Measurements from ENCODE around the gene MRTFA.
"Not testable (repeated sequence)": the region's sequence is repeated elsewhere in the genome, so short reads cannot be mapped to it uniquely, and the experiment has no call there.

The MRTFA gene

DNA sequence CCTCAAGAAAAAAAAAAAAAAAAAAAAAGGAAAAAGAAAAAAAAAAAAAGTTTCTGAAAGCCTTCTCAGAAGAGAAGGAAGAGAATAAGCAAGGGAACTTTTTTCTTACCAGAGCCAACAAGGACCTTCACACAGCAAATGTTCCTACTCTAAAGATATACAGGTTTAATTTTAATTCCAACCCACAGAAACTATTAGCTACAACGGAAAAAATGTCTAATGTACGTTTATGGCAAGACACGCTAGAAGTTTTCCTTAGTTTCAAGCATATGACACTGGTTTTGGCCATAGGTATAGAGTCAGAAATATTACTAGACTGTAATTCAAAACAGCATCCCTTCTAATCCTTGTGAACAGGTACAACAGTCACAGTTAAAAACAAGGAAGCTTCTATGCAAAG is 120.1 kb downstream of the MRTFA start:
- no peak overlapping the region for H3K4me3 ChIP-seq (ENCODE audit: low read depth in 1 of 2, low read length in 2 of 2)
- no peak overlapping the region for H3K27ac ChIP-seq (ENCODE audit: low read length)
- H3K9me3 ChIP-seq (ENCODE audit: control insufficient read depth in 1 of 2, low read length in 2 of 2): no peaks in the 10 kb centered on the region
- H3K4me1 ChIP-seq (ENCODE audit: control insufficient read depth in 1 of 2, insufficient read depth in 2 of 2, low read length in 2 of 2): peaks cover 4 to 8% of the 10 kb centered on the region in 2 donors
- no peaks in the 10 kb centered on the region for H3K36me3 ChIP-seq (ENCODE audit: control insufficient read depth in 1 of 2, insufficient read depth in 2 of 2, low read length in 2 of 2)
- no peaks in the 10 kb centered on the region for H3K27me3 ChIP-seq (ENCODE audit: low read depth, low read length)

GRCh38 chr22:40512426-40513136 is 123.9 kb downstream of the MRTFA start:
- H3K4me3 ChIP-seq (ENCODE audit: low read depth in 1 of 2, low read length in 2 of 2): no peak overlapping the region
- no peaks in the 10 kb centered on the region for H3K27me3 ChIP-seq (ENCODE audit: low read depth, low read length)
- peaks cover 20 to 37% of the 10 kb centered on the region in 2 donors for H3K4me1 ChIP-seq (ENCODE audit: control insufficient read depth in 1 of 2, insufficient read depth in 2 of 2, low read length in 2 of 2)
- H3K36me3 ChIP-seq (ENCODE audit: control insufficient read depth in 1 of 2, insufficient read depth in 2 of 2, low read length in 2 of 2): no peaks in the 10 kb centered on the region
- peak overlapping the region; percentile 73 for H3K27ac ChIP-seq (ENCODE audit: low read length)
- H3K9me3 ChIP-seq (ENCODE audit: control insufficient read depth in 1 of 2, low read length in 2 of 2): no peaks in the 10 kb centered on the region

GRCh38 chr22:40511604-40512003 is 124.9 kb downstream of the MRTFA start:
- H3K27me3 ChIP-seq (ENCODE audit: low read depth, low read length): no peaks in the 10 kb centered on the region
- H3K9me3 ChIP-seq (ENCODE audit: control insufficient read depth in 1 of 2, low read length in 2 of 2): no peaks in the 10 kb centered on the region
- H3K4me1 ChIP-seq (ENCODE audit: control insufficient read depth in 1 of 2, insufficient read depth in 2 of 2, low read length in 2 of 2): peaks cover 20 to 37% of the 10 kb centered on the region in 2 donors
- peak overlapping the region; percentile 73 for H3K27ac ChIP-seq (ENCODE audit: low read length)
- no peaks in the 10 kb centered on the region for H3K36me3 ChIP-seq (ENCODE audit: control insufficient read depth in 1 of 2, insufficient read depth in 2 of 2, low read length in 2 of 2)
- no peak overlapping the region for H3K4me3 ChIP-seq (ENCODE audit: low read depth in 1 of 2, low read length in 2 of 2)

DNA sequence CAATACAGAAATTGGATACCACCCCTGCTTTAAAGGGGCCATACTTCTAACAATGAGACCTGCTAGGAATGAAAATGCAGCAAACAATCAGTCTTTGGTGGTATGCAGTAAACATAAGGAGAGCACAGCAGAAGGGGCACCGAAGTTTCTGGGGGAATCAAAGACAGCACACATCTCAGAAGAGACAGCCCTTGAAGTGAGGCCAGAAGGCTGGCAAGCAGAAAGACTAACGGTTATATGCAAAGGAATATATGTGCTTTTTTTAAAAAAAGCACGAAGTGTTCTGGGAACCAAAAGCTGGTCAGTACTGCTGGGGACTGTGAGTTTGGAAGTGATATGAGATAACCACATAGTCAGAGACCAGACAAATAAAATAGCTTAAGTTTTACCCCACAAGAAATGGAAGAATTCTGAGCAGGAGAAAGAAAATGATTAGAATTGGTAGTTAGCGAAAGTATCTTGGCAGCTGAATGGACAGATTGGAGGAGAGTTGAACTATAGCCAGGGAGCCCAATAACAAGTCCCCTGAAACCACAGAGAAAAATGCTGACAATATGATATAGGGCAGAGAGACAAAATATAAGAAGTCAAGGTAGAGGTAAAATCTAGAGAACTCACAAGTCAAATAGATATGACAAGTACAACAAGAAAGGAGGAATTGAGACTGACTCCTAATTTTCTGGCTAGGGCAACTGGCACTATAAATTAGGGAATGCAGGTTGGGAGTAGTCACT is 125.7 kb downstream of the MRTFA start:
- Histone ChIP-seq H3K4me1 (ENCODE audit: control insufficient read depth in 1 of 2, insufficient read depth in 2 of 2, low read length in 2 of 2) (peaks cover 20 to 37% of the 10 kb centered on the region in 2 donors), H3K4me3 (ENCODE audit: low read depth in 1 of 2, low read length in 2 of 2) (no peak overlapping the region), H3K27ac (ENCODE audit: low read length) (peak overlapping the region; percentile 88), H3K27me3 (ENCODE audit: low read depth, low read length) (no peaks in the 10 kb centered on the region), H3K36me3 (ENCODE audit: control insufficient read depth in 1 of 2, insufficient read depth in 2 of 2, low read length in 2 of 2) (no peaks in the 10 kb centered on the region), H3K9me3 (ENCODE audit: control insufficient read depth in 1 of 2, low read length in 2 of 2) (no peaks in the 10 kb centered on the region)

DNA sequence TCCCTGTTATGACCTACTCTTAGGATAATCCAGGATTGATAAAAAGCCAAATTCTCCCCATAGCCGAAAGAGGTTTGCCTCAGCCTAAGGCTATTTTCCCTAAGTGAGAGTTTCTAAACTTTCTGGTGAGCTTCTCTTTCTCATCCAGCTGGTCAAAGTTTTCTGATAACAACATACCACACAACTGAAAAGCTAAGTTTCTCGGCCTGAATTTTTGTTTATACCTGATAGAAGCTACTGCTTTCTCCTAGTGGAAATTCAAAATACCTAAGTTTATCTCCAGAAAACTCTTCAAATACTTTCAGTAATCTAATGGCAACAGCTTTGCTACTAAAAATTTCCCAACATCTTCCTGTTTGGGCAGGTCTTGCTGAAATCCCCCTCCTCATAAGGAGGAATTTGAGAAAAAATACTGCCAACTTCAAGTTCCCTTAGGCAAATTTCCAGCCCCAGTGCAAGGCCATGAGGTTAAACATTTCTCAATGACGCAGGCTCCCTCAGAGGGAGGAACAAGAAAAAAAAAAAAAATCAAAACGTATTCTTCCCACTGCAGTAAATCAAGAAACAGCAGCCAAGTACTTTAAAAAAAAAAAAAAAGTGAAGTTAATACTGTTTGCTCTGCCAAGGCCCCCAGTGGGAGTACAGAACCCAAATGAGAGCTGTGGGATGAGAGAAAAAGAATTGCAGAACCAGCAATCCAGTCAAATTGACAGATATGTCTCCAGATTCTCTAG is 127.0 kb downstream of the MRTFA start:
- no peaks in the 10 kb centered on the region for H3K27me3 ChIP-seq (ENCODE audit: low read depth, low read length)

DNA sequence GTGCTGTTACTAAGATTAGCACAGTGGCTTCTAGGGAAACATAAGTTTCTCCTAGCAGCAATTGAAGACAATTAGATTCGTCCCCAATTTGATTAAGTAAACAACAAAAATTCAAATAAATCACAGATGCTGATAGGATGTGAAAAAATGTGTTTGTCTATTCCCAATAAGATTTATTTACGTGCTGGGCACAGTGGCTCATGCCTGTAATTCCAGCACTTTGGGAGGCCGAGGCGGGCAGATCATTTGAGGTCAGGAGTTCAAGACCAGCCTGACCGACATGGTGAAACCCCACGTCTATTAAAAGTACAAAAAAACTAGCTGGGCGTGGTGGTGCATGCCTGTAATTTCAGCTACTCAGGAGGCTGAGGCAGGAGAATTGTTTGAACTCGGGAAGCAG is 128.5 kb downstream of the MRTFA start:
- H3K4me3 ChIP-seq (ENCODE audit: low read depth in 1 of 2, low read length in 2 of 2); H3K36me3 ChIP-seq (ENCODE audit: control insufficient read depth in 1 of 2, insufficient read depth in 2 of 2, low read length in 2 of 2); H3K9me3 ChIP-seq (ENCODE audit: control insufficient read depth in 1 of 2, low read length in 2 of 2); H3K27ac ChIP-seq (ENCODE audit: low read length); H3K27me3 ChIP-seq (ENCODE audit: low read depth, low read length): not testable (repeated sequence)
- peaks cover 20 to 37% of the 10 kb centered on the region in 2 donors for H3K4me1 ChIP-seq (ENCODE audit: control insufficient read depth in 1 of 2, insufficient read depth in 2 of 2, low read length in 2 of 2)

More for the DNA sequence above, 127.0 kb downstream of the MRTFA start:
- H3K27ac ChIP-seq (ENCODE audit: low read length): peak overlapping the region; percentile 88
- H3K9me3 ChIP-seq (ENCODE audit: control insufficient read depth in 1 of 2, low read length in 2 of 2): no peaks in the 10 kb centered on the region
- H3K36me3 ChIP-seq (ENCODE audit: control insufficient read depth in 1 of 2, insufficient read depth in 2 of 2, low read length in 2 of 2): no peaks in the 10 kb centered on the region
- H3K4me3 ChIP-seq (ENCODE audit: low read depth in 1 of 2, low read length in 2 of 2): no peak overlapping the region
- peaks cover 20 to 37% of the 10 kb centered on the region in 2 donors for H3K4me1 ChIP-seq (ENCODE audit: control insufficient read depth in 1 of 2, insufficient read depth in 2 of 2, low read length in 2 of 2)

- H3K4me1 ChIP-seq (ENCODE audit: control insufficient read depth in 1 of 2, insufficient read depth in 2 of 2, low read length in 2 of 2): peaks cover 20 to 37% of the 10 kb centered on the region in 2 donors
- no peaks in the 10 kb centered on the region for H3K36me3 ChIP-seq (ENCODE audit: control insufficient read depth in 1 of 2, insufficient read depth in 2 of 2, low read length in 2 of 2)
- H3K27ac ChIP-seq (ENCODE audit: low read length): no peak overlapping the region
These were observed 129.0 kb downstream of the MRTFA start for GRCh38 chr22:40507491-40507890.

DNA sequence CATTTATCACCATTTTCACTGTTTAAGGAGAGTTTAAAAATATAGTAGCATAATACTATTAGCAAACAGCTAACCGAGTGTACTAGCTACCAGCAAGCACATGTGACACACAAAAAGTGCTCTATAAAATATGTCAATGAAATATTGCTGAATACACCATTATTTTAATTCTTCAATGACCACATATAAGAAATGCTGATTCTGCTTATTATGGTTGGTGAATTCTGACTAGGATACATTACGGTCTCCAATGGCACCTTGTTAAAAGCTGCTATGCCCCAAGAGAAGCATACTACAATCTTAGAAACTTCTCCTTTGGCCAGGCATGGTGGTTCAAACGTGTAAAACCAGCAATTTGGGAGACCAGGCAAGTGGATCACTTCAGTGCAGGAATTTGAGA is 129.8 kb downstream of the MRTFA start:
- Histone ChIP-seq H3K4me3 (ENCODE audit: low read depth in 1 of 2, low read length in 2 of 2) (no peak overlapping the region), H3K27me3 (ENCODE audit: low read depth, low read length) (no peaks in the 10 kb centered on the region), H3K9me3 (ENCODE audit: control insufficient read depth in 1 of 2, low read length in 2 of 2) (no peaks in the 10 kb centered on the region), H3K36me3 (ENCODE audit: control insufficient read depth in 1 of 2, insufficient read depth in 2 of 2, low read length in 2 of 2) (no peaks in the 10 kb centered on the region), H3K27ac (ENCODE audit: low read length) (no peak overlapping the region), H3K4me1 (ENCODE audit: control insufficient read depth in 1 of 2, insufficient read depth in 2 of 2, low read length in 2 of 2) (peaks cover 16 to 32% of the 10 kb centered on the region in 2 donors)

More at GRCh38 chr22:40507491-40507890, 129.0 kb downstream of the MRTFA start:
- Histone ChIP-seq H3K27me3 (ENCODE audit: low read depth, low read length) (no peaks in the 10 kb centered on the region), H3K4me3 (ENCODE audit: low read depth in 1 of 2, low read length in 2 of 2) (no peak overlapping the region), H3K9me3 (ENCODE audit: control insufficient read depth in 1 of 2, low read length in 2 of 2) (no peaks in the 10 kb centered on the region)

DNA sequence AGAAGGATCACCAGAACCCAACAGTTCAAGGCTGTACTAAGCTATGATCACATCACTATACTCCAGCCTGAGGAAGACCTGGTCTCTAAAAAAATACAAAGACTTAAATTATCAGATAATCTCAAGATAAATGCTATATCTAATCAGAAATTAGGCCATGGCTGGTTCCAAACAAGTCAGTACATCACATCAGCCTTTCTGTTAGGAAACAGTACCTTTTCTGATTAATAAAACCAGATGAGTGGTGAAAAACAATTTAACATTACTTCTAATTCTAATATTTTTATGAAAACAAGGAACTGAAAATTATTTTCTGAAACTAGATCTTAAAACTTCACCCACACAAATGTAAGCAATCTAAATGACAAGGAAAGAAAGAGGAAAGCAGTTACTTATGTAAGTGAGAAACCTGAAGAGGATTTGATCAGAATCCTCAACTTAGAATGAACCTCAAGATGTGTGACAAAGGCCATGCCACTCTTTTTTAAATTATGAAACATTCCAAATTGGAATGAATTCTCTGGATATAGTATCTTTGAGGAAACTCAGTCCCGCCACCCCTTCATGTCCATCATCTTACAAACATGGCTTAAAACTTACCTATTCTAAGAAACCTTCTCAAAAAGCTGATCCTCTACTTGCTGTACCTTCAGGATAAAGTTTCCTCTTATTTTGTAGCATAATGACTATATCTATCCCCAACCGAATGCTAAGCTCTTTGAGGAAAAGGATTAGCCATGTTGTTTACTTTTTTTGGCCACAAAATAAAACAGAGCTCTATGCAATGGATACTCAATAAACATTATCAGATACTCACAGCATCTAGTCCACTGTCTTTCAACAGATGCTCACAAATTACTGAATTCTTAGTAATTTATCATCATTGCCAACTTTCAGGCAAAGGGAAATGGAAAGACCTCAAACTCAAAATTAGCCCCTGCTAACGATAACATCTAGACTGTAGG is 132.0 kb downstream of the MRTFA start:
- Histone ChIP-seq H3K27me3 (ENCODE audit: low read depth, low read length) (no peaks in the 10 kb centered on the region), H3K9me3 (ENCODE audit: control insufficient read depth in 1 of 2, low read length in 2 of 2) (no peaks in the 10 kb centered on the region), H3K4me1 (ENCODE audit: control insufficient read depth in 1 of 2, insufficient read depth in 2 of 2, low read length in 2 of 2) (peaks cover 12 to 15% of the 10 kb centered on the region in 2 donors), H3K4me3 (ENCODE audit: low read depth in 1 of 2, low read length in 2 of 2) (no peak overlapping the region), H3K36me3 (ENCODE audit: control insufficient read depth in 1 of 2, insufficient read depth in 2 of 2, low read length in 2 of 2) (no peaks in the 10 kb centered on the region), H3K27ac (ENCODE audit: low read length) (no peak overlapping the region)

- Histone ChIP-seq H3K36me3 (ENCODE audit: control insufficient read depth in 1 of 2, insufficient read depth in 2 of 2, low read length in 2 of 2) (no peaks in the 10 kb centered on the region), H3K27ac (ENCODE audit: low read length) (no peak overlapping the region), H3K9me3 (ENCODE audit: control insufficient read depth in 1 of 2, low read length in 2 of 2) (no peaks in the 10 kb centered on the region), H3K4me3 (ENCODE audit: low read depth in 1 of 2, low read length in 2 of 2) (no peak overlapping the region), H3K27me3 (ENCODE audit: low read depth, low read length) (no peaks in the 10 kb centered on the region), H3K4me1 (ENCODE audit: control insufficient read depth in 1 of 2, insufficient read depth in 2 of 2, low read length in 2 of 2) (peaks cover 11 to 15% of the 10 kb centered on the region in 2 donors)
These were observed 133.6 kb downstream of the MRTFA start for GRCh38 chr22:40502919-40503318.

All from muscle layer of duodenum (tissue), 2 donors.